ENCODE results near the gene LIPT2.

GRCh38 chr11:74541466-74541865, 47.9 kb upstream of the LIPT2 start:
- TF ChIP-seq, protein P1, sequence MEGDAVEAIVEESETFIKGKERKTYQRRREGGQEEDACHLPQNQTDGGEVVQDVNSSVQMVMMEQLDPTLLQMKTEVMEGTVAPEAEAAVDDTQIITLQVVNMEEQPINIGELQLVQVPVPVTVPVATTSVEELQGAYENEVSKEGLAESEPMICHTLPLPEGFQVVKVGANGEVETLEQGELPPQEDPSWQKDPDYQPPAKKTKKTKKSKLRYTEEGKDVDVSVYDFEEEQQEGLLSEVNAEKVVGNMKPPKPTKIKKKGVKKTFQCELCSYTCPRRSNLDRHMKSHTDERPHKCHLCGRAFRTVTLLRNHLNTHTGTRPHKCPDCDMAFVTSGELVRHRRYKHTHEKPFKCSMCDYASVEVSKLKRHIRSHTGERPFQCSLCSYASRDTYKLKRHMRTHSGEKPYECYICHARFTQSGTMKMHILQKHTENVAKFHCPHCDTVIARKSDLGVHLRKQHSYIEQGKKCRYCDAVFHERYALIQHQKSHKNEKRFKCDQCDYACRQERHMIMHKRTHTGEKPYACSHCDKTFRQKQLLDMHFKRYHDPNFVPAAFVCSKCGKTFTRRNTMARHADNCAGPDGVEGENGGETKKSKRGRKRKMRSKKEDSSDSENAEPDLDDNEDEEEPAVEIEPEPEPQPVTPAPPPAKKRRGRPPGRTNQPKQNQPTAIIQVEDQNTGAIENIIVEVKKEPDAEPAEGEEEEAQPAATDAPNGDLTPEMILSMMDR (IDR thresholded peaks at IDR 0.05) = no peak
- no peak for TF ChIP-seq POLR2A (IDR thresholded peaks at IDR 0.05)

Measured in lower leg skin (tissue), 3 donors.